ENCODE measurements around the gene NLGN2.

GRCh38 chr17:7440834-7441195 is 33.2 kb downstream of the NLGN2 start:
- TF ChIP-seq CTCF (IDR thresholded peaks at IDR 0.05) (no peak), POLR2A (IDR thresholded peaks at IDR 0.05) (no peak)
